A549 (cell line): ENCODE data around the gene SPTBN4. TPM values are rescaled to one million over a fixed set of nuclear protein-coding genes. Genes with fewer than 3 reads are reported as not detected.
A peak's percentile ranks its signal among the peaks of the same experiment; 100 is the strongest.

Experiments
- ATAC-seq, 2 experiments: fragments of 200-7000 bp in 1 of 2; fragments of >200 bp in 1 of 2; cut with Nextera tagmentation in 1 of 2; cut with Tn5 transposase in 1 of 2; 3 replicates each; pipeline versions ENCODE4 v1.8.0 to v1.9.1; 2018 to 2020; ENCODE audit warnings: mild to moderate bottlenecking in 1 of 2, moderate library complexity in 1 of 2
- CTCF ChIA-PET: fragments of 300-600 bp; sonication (Branson Sonifier 250); formaldehyde crosslinking; extraction: SDS; loops from one replicate; lab custom pipeline; 2021; ENCODE audit warnings: antibody characterized with exemption, inconsistent platforms; lab: Yijun Ruan, JAX
- POLR2A ChIA-PET: fragments of 350-600 bp; formaldehyde crosslinking; extraction: SDS; loops from one replicate; lab custom pipeline; 2021; ENCODE audit warnings: antibody characterized with exemption, inconsistent platforms; lab: Yijun Ruan, JAX
- DNase-seq, 2 experiments: peaks; one replicate each; pipeline versions ENCODE4 v3.0.0 to v3.0.0-alpha.2; 2011 to 2016; ENCODE audit warnings: low read depth in 1 of 2, low spot score in 1 of 2
- FAIRE-seq: peaks from 2 replicates; lab custom pipeline; 2011; peaks lifted over from hg19 to GRCh38; lab: Jason Lieb, UNC
- H3K27ac ChIP-seq, 2 experiments: fragments of >200 bp; sonication (Bioruptor Twin); formaldehyde crosslinking; 3 replicates each; pipeline ENCODE4 v1.5.1; 2016 to 2017
- H3K4me1 ChIP-seq: fragments of >200 bp; sonication (Bioruptor Twin); formaldehyde crosslinking; 3 replicates; pipeline ENCODE4 v1.6.1; 2016
- H3K4me2 ChIP-seq: fragments of >200 bp; sonication (Bioruptor Twin); formaldehyde crosslinking; 3 replicates; pipeline ENCODE4 v1.6.1; 2016
- H3K4me3 ChIP-seq: fragments of >200 bp; sonication (Bioruptor Twin); formaldehyde crosslinking; 3 replicates; pipeline ENCODE4 v1.5.1; 2016
- H3K9me3 ChIP-seq: fragments of >200 bp; sonication (Bioruptor Twin); formaldehyde crosslinking; 3 replicates; pipeline ENCODE4 v1.6.1; 2016
- CBX2 ChIP-seq: fragments of 200-600 bp; sonication (generic); IDR thresholded peaks from 2 replicates; pipeline ENCODE4 v1.6.1; 2016; ENCODE audit warnings: low read depth, mild to moderate bottlenecking, borderline replicate concordance
- CHD2 ChIP-seq: fragments of 150-350 bp; IDR thresholded peaks from 2 replicates; pipeline ENCODE4 v1.6.1; 2014; ENCODE audit warnings: low read length; ENCODE audit not compliant: partially characterized antibody
- CHD4 ChIP-seq: fragments of 200-600 bp; sonication (generic); IDR thresholded peaks from 2 replicates; pipeline ENCODE4 v1.6.1; 2016; ENCODE audit warnings: antibody characterized with exemption, mild to moderate bottlenecking, borderline replicate concordance
- EHMT2 ChIP-seq: fragments of 200-600 bp; sonication (generic); IDR thresholded peaks from 2 replicates; pipeline ENCODE4 v1.6.1; 2016; ENCODE audit warnings: antibody characterized with exemption, low read depth, mild to moderate bottlenecking, moderate library complexity
- ESRRA ChIP-seq: fragments of 150-350 bp; IDR thresholded peaks from 2 replicates; pipeline ENCODE4 v1.6.1; 2014; ENCODE audit warnings: mild to moderate bottlenecking, low read length, borderline replicate concordance
- HEYL ChIP-seq: fragments of 250-450 bp; sonication (Bioruptor Pico); IDR thresholded peaks from 2 replicates; pipeline ENCODE4 v1.8.0; 2021; ENCODE audit warnings: mild to moderate bottlenecking, moderate library complexity
- HOXA7 ChIP-seq: fragments of 250-450 bp; sonication (Bioruptor Pico); IDR thresholded peaks from 2 replicates; pipeline ENCODE4 v1.5.0; 2020; ENCODE audit warnings: mild to moderate bottlenecking, moderate library complexity
- MAZ ChIP-seq: fragments of 150-350 bp; IDR thresholded peaks from 2 replicates; pipeline ENCODE4 v1.6.1; 2014; ENCODE audit warnings: antibody characterized with exemption, low read depth, low read length, borderline replicate concordance
- MYC ChIP-seq: IDR thresholded peaks from 2 replicates; pipeline ENCODE4 v1.6.1; 2012; ENCODE audit warnings: mild to moderate bottlenecking, inconsistent platforms, low read length, improper control_type of control experiment, borderline replicate concordance
- NR3C1 ChIP-seq: fragments of >200 bp; sonication (Bioruptor Twin); formaldehyde crosslinking; IDR thresholded peaks from 3 replicates; pipeline ENCODE4 v1.6.1; 2017
- PHF8 ChIP-seq: fragments of 200-600 bp; sonication (generic); IDR thresholded peaks from 2 replicates; pipeline ENCODE4 v1.6.1; 2016; ENCODE audit warnings: low read depth, mild to moderate bottlenecking, antibody characterized with exemption, moderate library complexity, borderline replicate concordance
- POLR2A ChIP-seq: IDR thresholded peaks from 2 replicates; pipeline ENCODE4 v1.6.1; 2012; ENCODE audit warnings: mild to moderate bottlenecking, low read length
- RAD21 ChIP-seq, 2 experiments: fragments of >200 bp in 1 of 2; sonication (Bioruptor Twin) in 1 of 2; formaldehyde crosslinking in 1 of 2; IDR thresholded peaks in 1 of 2; conservative IDR thresholded peaks in 1 of 2; 2 replicates in 1 of 2; 3 replicates in 1 of 2; pipeline ENCODE4 v1.6.1; 2012 to 2018; ENCODE audit warnings: inconsistent platforms in 1 of 2
- RARB ChIP-seq: fragments of 250-450 bp; sonication (Bioruptor Pico); IDR thresholded peaks from 2 replicates; pipeline ENCODE4 v1.8.0; 2021; ENCODE audit warnings: mild to moderate bottlenecking, moderate library complexity
- RCOR1 ChIP-seq: fragments of 150-350 bp; IDR thresholded peaks from 2 replicates; pipeline ENCODE4 v1.6.1; 2014; ENCODE audit warnings: antibody characterized with exemption, low read length, low read depth
- SMC3 ChIP-seq: fragments of >200 bp; sonication (Bioruptor Twin); formaldehyde crosslinking; IDR thresholded peaks from 3 replicates; pipeline ENCODE4 v1.6.1; 2018; ENCODE audit warnings: inconsistent platforms
- ZC3H11A ChIP-seq: fragments of 450-650 bp; IDR thresholded peaks from 2 replicates; pipeline ENCODE4 v1.6.1; 2014; ENCODE audit warnings: antibody characterized with exemption, mild to moderate bottlenecking
- ZFP36 ChIP-seq: fragments of 450-650 bp; IDR thresholded peaks from 2 replicates; pipeline ENCODE4 v1.6.1; 2014; ENCODE audit warnings: borderline replicate concordance; ENCODE audit not compliant: partially characterized antibody
- ZSCAN20 ChIP-seq: fragments of 250-450 bp; sonication (Bioruptor Pico); IDR thresholded peaks from 2 replicates; pipeline ENCODE4 v1.8.0; 2022; ENCODE audit warnings: mild to moderate bottlenecking, moderate library complexity
- WGBS: methylation state at CpG from one replicate; pipeline ENCODE4 v1.1.6; 2017; ENCODE audit errors: missing lambda C conversion rate; 5-methylcytosine and 5-hydroxymethylcytosine counted together
- polyA plus RNA-seq, 4 experiments: library from polyadenylated mRNA; depleted of rRNA in 3 of 4; stranded (reverse); fragments of >200 nt; fragmentation: RNase III in 1 of 4; extraction: RNeasy Plus Mini Kit Qiagen cat#74134 plus additional on column Dnase treatment in 1 of 4; gene quantifications; 2 replicates in 3 of 4; 3 replicates in 1 of 4; pipeline ENCODE4 v1.2.3, GENCODE V29; 2011 to 2017
- TF ChIP-seq, protein P1 (sequence below): fragments of 450-650 bp; IDR thresholded peaks from 2 replicates; pipeline ENCODE4 v1.6.1; 2014; ENCODE audit warnings: antibody characterized with exemption
- TF ChIP-seq, protein P2 (sequence below): fragments of 200-600 bp; sonication (generic); IDR thresholded peaks from 2 replicates; pipeline ENCODE4 v1.6.1; 2016; ENCODE audit warnings: antibody characterized with exemption, mild to moderate bottlenecking, moderate library complexity
- TF ChIP-seq, protein P3 (sequence below): IDR thresholded peaks from 2 replicates; pipeline ENCODE4 v1.6.1; 2012

Gene SPTBN4
- polyA plus RNA-seq, 2 of the 4 experiments (the other 2 are of a cell fraction), result 1.4 to 2.2 TPM

DNA sequence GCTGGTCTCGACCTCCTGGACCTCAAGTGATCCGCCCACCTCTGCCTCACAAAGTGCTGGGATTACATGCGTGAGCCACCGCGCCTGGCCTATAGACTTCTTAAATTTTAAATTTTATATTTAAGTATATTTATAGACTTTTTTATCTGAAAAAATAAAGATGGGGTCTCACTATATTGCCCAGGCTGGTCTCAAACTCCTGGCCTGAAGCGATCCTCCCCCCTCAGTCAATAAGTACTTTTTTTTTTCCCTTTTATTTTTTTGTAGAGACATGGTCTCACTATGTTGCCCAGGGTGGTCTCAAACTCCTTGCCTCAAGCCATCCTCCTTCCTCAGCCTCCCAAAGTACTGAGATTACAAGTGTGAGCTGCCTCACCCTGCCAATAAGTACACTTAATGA lies 42.9 kb upstream of the SPTBN4 start:
- TF ChIP-seq HEYL (CRISPR knock-in tag) (no peak), MYC (no peak), ESRRA (no peak), CHD4 (no peak), ZFP36 (no peak)
- TF ChIP-seq, protein P1, sequence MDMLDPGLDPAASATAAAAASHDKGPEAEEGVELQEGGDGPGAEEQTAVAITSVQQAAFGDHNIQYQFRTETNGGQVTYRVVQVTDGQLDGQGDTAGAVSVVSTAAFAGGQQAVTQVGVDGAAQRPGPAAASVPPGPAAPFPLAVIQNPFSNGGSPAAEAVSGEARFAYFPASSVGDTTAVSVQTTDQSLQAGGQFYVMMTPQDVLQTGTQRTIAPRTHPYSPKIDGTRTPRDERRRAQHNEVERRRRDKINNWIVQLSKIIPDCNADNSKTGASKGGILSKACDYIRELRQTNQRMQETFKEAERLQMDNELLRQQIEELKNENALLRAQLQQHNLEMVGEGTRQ, result no peak
- TF ChIP-seq, protein P2, sequence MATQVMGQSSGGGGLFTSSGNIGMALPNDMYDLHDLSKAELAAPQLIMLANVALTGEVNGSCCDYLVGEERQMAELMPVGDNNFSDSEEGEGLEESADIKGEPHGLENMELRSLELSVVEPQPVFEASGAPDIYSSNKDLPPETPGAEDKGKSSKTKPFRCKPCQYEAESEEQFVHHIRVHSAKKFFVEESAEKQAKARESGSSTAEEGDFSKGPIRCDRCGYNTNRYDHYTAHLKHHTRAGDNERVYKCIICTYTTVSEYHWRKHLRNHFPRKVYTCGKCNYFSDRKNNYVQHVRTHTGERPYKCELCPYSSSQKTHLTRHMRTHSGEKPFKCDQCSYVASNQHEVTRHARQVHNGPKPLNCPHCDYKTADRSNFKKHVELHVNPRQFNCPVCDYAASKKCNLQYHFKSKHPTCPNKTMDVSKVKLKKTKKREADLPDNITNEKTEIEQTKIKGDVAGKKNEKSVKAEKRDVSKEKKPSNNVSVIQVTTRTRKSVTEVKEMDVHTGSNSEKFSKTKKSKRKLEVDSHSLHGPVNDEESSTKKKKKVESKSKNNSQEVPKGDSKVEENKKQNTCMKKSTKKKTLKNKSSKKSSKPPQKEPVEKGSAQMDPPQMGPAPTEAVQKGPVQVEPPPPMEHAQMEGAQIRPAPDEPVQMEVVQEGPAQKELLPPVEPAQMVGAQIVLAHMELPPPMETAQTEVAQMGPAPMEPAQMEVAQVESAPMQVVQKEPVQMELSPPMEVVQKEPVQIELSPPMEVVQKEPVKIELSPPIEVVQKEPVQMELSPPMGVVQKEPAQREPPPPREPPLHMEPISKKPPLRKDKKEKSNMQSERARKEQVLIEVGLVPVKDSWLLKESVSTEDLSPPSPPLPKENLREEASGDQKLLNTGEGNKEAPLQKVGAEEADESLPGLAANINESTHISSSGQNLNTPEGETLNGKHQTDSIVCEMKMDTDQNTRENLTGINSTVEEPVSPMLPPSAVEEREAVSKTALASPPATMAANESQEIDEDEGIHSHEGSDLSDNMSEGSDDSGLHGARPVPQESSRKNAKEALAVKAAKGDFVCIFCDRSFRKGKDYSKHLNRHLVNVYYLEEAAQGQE, result no peak
- ChIA-PET CTCF (interaction anchor here (0.9 to 26.4 kb wide), 16 partner anchors 7 to 222 kb away, joined by 3 to 950 read pairs (median 6); partner anchors contain the start of genes BLVRB, PRX, SERTAD1 and SERTAD3), POLR2A (interaction anchor here (0.8 to 5.8 kb wide), 4 partner anchors 8 to 162 kb away, joined by 3 to 208 read pairs (median 4); partner anchors contain the start of gene SERTAD3)
- no peaks in the 10 kb centered on the region for H3K9me3 ChIP-seq
- H3K4me3 ChIP-seq, result peak overlapping the region; percentile 66; the same call in 2 of the 3 replicates
- 96% methylated on average over 6 of the region's 6 CpGs for WGBS
- DNase-seq (no peak), FAIRE-seq (no peak), ATAC-seq (no peak)
- H3K4me2 ChIP-seq, result peak overlapping the region; percentile 98
- peak overlapping the region; percentile 93 to 94 for H3K27ac ChIP-seq
- peaks cover 25% of the 10 kb centered on the region for H3K4me1 ChIP-seq

DNA sequence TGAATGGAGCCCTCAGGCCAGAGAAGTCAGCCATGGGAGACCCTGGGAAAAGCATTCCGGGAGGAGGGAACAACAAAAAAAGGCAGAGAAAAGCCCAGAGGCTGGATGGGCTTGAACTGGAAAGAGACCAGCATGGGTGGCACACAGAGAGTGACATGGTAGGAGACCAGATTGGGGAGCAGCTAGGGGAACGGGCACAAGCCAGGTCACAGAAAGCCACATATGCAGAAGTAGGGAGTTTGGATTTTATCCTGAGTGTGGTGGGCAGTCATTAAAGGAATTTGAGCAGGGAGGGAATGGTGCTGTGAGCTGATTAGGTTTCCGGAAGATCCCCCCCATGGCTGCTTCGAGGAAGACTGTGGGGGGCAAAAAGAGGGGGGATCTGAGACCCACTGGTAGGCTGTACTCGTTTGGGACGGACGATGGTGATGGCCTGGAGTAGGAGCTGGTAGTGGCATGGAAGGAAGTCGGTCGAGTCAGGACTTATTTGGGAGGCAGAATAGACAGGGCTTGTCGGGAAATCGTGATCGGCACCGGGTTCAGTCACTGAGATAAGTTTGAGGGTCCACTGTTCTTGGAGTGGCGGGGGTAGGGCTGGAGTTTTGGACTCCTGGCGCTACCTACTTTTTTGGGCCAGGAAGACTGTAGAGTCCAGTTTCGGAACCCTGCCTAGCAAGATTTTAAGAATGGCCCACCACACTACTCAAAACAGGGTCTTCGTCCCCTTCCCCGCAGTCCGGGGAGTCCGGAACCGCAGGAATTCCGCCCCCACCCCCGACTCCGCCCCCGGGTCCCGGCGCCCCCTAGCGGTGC lies 42.0 kb upstream of the SPTBN4 start:
- FAIRE-seq (no peak), ATAC-seq (peak in 1 of 2 experiments; percentile 4; a peak in 2 of 6 replicates), DNase-seq (no peak)
- Histone ChIP-seq H3K4me3 (peak overlapping the region; percentile 66), H3K4me1 (peaks cover 25% of the 10 kb centered on the region), H3K27ac (peak overlapping the region; percentile 93 to 94), H3K4me2 (peak overlapping the region; percentile 98), H3K9me3 (no peaks in the 10 kb centered on the region)
- ChIA-PET CTCF (interaction anchor here (0.8 to 26.4 kb wide), 19 partner anchors 8 to 221 kb away, joined by 3 to 950 read pairs (median 4); partner anchors contain the start of genes BLVRB, PRX, SERTAD1 and SERTAD3), POLR2A (interaction anchor here (0.6 to 5.8 kb wide), 5 partner anchors 9 to 161 kb away, joined by 3 to 208 read pairs (median 6); partner anchors contain the start of gene SERTAD3)
- no peak for TF ChIP-seq NR3C1
- 0 out of 2 replicates have a peak, but pooled peaks have one; percentile 31 for TF ChIP-seq MAZ
- TF ChIP-seq POLR2A, result peak; percentile 36; the same call in 1 of the 2 replicates
- 2% methylated on average over 22 of the region's 28 CpGs for WGBS

DNA sequence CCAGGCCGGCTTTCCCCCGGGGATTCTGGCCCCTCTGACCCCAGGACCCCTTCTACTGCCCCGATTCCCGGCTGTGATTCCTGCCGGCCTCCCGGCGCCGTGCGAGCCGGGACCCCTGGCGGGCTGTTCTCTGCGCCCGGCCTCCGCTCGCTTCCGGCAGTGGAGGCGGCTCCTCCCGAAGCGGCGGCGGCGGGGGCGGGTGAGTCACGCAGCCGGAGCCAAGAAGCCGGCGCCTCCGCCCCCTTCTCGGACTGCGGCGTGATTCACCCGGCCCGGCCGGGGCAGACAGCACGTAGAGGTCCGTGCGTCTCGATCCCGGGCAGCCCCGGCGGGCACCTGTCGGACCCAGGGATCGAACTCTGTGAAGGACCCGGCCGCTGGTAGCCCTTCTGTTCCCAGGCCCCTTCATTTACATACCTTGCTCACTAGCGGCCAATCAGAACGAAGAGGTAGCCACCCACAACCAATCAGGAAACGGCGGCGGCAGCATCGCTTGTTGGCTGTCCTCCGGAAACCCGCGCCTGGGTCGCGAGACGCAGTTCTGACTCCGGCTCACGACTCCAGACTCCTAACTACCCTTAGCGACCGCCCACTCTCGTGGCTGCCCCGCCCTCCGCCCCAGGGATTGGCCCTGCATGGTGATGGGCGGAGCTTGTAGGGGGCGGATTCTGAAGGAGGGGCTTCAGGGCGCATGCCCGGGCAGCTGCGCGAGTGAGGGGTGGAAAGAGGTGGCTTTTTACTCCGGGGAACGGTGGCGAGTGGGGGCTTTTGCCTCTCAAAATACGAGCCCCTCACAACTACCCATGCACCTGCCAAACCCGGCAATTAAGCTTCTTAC lies 41.1 kb upstream of the SPTBN4 start, which contains the start of gene SERTAD1:
Gene SERTAD1 (minus strand): TSS at position 543 of the 838 bp plus-strand sequence. CDS start 2,446 bp downstream, outside the sequence.
- under 1% methylated on average over 54 of the region's 75 CpGs for WGBS
- Histone ChIP-seq H3K9me3 (no peaks in the 10 kb centered on the region), H3K4me3 (peak within 1 kb of the TSS; percentile 66), H3K27ac (peak within 1 kb of the TSS; percentile 93 to 94), H3K4me1 (peaks cover 25% of the 10 kb centered on the region), H3K4me2 (peak within 1 kb of the TSS; percentile 98)
- peak; percentile 100 for FAIRE-seq
- ATAC-seq, result peak; percentile 78 to 85
- ChIA-PET CTCF (interaction anchor here (0.7 to 46.6 kb wide), 26 partner anchors 2 to 221 kb away, joined by 3 to 950 read pairs (median 4); partner anchors contain the start of genes BLVRB, PRX, SERTAD1 and SERTAD3), POLR2A (interaction anchor here (0.5 to 5.8 kb wide), 44 partner anchors 9 to 990 kb away, joined by 3 to 208 read pairs (median 4); partner anchors contain the start of genes ACTMAP, BLVRB, C19orf47 and PLD3)
- DNase-seq, result peak; percentile 100
- TF ChIP-seq ZSCAN20 (no peak), ZC3H11A (no peak), CBX2 (no peak), HOXA7 (CRISPR knock-in tag) (no peak), PHF8 (peak; percentile 63; the same call in 1 of the 2 replicates), CHD2 (peak; percentile 50), EHMT2 (no peak), SMC3 (peak; percentile 85), RARB (CRISPR knock-in tag) (no peak), RAD21 (conservative IDR thresholded peaks at IDR 0.05 in 1 of 2, IDR thresholded peaks at IDR 0.05 in 1 of 2) (peak; percentile 11 to 73; a peak in 4 of 5 replicates), ZFP36 (no peak), RCOR1 (no peak)
- TF ChIP-seq, protein P3, sequence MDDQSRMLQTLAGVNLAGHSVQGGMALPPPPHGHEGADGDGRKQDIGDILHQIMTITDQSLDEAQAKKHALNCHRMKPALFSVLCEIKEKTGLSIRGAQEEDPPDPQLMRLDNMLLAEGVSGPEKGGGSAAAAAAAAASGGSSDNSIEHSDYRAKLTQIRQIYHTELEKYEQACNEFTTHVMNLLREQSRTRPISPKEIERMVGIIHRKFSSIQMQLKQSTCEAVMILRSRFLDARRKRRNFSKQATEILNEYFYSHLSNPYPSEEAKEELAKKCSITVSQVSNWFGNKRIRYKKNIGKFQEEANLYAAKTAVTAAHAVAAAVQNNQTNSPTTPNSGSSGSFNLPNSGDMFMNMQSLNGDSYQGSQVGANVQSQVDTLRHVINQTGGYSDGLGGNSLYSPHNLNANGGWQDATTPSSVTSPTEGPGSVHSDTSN, result peak; percentile 81
